Brain microvascular endothelial cell (primary cell): ENCODE results near the gene RTN4.

Experiments
- DNase-seq: peaks from one replicate; pipeline ENCODE4 v3.0.0-alpha.2; 2020
- H3K27ac ChIP-seq: fragments of 250-450 bp; sonication (Bioruptor Pico); 2 replicates; pipeline ENCODE4 v1.5.1; 2020; ENCODE audit warnings: mild to moderate bottlenecking, moderate library complexity
- H3K27me3 ChIP-seq: fragments of 250-450 bp; sonication (Bioruptor Pico); replicated peaks from 2 replicates; pipeline ENCODE4 v1.5.1; 2020; ENCODE audit warnings: mild to moderate bottlenecking
- H3K36me3 ChIP-seq: fragments of 250-450 bp; sonication (Bioruptor Pico); replicated peaks from 2 replicates; pipeline ENCODE4 v1.5.1; 2020; ENCODE audit warnings: mild to moderate bottlenecking
- H3K4me3 ChIP-seq: 2 replicates; pipeline ENCODE4 v1.5.1; 2011; ENCODE audit warnings: low read depth, mild to moderate bottlenecking, control low read depth, low read length, moderate library complexity
- CTCF ChIP-seq: IDR thresholded peaks from 2 replicates; pipeline ENCODE4 v1.5.1; 2011; ENCODE audit warnings: low read depth, mild to moderate bottlenecking, moderate library complexity, low read length, control low read depth, inconsistent platforms; ENCODE audit errors: missing control alignments
- in situ Hi-C: cut with HindIII; loops from 2 replicates; pipeline ENCODE4 v1.10.0; 2017; ENCODE audit warnings: low sequenced_read_pairs, low pct_ligation_motif_present

Gene RTN4

DNA sequence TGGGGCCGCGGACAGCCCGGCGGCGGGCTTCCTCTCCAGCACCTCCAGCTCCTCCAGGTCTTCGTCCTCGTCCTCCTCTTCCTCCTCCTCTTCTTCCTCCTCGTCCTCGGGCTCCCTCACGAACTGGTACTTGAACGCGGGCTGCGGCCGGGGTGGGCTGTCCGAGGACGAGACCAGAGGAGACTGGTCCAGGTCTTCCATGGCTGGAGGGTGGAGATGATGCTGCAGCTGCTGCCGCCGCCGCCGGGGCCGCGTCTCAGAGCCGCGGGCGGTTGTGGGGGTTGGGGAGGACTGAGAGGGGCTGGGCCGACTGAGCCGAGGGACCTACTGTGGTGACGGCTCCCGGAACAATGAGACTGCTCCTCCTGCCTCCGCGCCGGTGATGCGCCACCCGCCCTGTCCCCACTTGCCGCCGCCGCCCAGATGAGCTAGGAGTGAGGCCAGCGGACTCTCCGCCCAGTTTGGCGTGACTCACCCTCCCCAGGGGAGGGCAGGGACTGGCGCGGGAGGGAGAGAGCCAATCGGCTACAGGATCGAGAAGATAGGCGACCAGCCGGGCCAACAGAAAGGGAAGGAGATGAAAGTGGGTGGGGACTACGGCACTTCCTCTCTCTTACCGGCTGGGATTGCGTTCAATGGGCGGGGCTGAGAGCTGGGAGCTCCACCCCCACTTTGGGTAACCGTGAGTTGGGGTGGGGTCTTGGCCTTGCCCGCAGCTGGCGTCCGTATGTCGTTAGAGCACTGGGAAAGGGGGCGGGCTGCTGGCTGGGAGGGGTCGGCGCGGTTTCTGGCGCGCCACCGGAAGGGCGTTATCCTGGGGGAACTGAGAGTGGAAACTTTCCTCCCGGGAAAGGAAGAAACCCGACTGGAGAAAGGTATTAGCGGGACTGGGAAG lies at the start of gene RTN4:
RTN4 (minus strand) TSS at position 352 of the 895 bp plus-strand sequence; CDS start at position 201, 151 bp downstream.
- H3K36me3 ChIP-seq = peaks cover 4% of the 10 kb centered on the region
- H3K4me3 ChIP-seq = peak within 1 kb of the TSS; percentile 93
- H3K27ac ChIP-seq = peak within 1 kb of the TSS; percentile 99
- TF ChIP-seq CTCF = peak; percentile 42
- no peaks in the 10 kb centered on the region for H3K27me3 ChIP-seq
- peak; percentile 99 for DNase-seq
- in situ Hi-C loops = no loop called here

GRCh38 chr2:55099493-55099877 lies 49.2 kb upstream of the RTN4 start:
- Histone ChIP-seq H3K4me3 (no peak overlapping the region), H3K27ac (peak overlapping the region; percentile 95), H3K27me3 (no peaks in the 10 kb centered on the region), H3K36me3 (no peaks in the 10 kb centered on the region)
- DNase-seq = no peak
- in situ Hi-C loops = no loop called here
- TF ChIP-seq CTCF = no peak

DNA sequence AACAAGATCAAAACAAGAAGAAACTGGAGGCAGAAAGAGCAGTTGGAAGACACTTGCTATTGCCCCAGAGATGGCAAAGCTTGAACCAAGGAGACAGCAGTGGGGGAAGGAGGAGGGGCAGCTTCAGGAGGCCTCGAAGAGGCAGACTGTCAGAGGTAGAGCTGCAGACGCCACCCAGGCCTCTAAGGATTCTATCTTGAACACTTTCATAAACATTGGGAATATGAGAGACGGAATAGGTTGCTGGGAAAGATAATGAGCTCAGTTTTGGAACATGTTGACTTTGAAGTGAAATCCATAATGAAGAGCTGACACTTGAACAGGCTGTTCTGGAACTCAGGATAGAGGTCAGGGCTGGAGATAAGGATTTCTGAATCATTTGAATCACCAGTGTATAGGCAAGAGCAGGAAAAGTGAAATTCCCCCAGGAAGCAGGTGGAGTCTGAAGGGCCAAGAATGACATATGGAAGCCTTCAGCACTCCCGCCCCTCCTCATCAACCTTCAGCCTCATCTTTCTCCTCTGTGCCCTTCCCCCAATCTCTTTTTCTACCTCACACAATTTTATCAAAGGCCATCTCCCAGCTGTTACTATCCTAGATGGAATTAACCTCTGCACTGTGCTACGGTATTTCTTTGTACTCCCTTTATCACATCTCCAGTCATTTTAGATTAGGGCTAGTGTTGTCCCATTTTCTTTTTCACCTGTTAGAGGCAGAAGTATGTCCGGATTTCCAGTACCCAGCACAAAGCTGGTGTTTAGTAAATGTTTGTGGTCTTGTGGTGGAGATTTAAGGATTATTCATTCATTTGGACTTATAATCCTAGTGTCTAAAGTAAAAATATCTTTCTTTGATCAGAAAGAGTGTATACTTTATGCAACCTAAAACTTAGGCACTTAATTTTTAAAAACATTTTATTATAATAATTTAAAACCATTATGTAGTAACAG lies 47.5 kb upstream of the RTN4 start:
- in situ Hi-C loops = no loop called here

DNA sequence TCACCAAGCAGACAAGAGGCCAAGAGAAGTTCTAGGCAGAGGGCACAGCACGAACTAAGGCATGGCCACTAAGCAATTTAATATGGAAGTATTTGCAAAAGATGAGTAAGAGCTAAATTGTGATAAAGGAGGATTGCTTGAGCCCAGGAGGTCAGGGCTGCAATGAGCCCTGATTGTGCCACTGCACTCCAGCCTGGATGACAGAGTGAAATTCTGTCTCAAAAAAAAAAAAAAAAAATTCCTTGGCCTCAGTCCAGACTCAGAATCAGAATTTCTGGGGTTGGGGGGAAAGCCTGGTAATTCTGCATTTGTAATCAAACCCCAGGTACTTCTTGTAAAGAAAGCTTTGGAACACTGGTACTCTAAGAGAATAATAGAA lies 46.8 kb upstream of the RTN4 start:
- peak overlapping the region; percentile 25 for H3K27ac ChIP-seq

More for the DNA sequence above, 47.5 kb upstream of the RTN4 start:
- H3K36me3 ChIP-seq = no peaks in the 10 kb centered on the region
- no peaks in the 10 kb centered on the region for H3K27me3 ChIP-seq
- peak overlapping the region; percentile 14 for H3K27ac ChIP-seq
- TF ChIP-seq CTCF = no peak
- no peak overlapping the region for H3K4me3 ChIP-seq
- DNase-seq = no peak

DNA sequence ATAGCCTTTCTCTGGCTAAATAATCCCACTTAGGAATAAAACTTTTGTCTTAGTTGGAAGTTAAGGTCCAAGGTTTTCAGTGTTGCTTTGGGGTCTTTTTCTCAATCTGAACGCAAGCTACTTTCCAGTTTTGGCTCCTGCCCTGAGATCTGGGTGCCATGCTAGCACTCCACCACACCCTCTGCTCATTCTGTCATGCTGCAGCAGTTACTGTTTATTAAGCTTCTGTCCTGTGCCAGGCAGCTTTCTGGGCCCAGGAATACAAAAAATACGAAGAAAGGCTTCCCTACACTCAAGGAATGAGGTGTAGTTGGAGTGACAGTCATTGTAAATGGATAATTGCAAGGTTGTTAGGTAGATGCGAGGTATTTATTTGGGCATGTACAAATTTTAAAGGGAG lies 46.3 kb upstream of the RTN4 start:
- H3K36me3 ChIP-seq = no peaks in the 10 kb centered on the region
- no peak for TF ChIP-seq CTCF
- DNase-seq = no peak
- H3K4me3 ChIP-seq = no peak overlapping the region
- H3K27me3 ChIP-seq = no peaks in the 10 kb centered on the region
- in situ Hi-C loops = no loop called here
- H3K27ac ChIP-seq = peak overlapping the region; percentile 25

More for the DNA sequence above, 46.8 kb upstream of the RTN4 start:
- no peak for DNase-seq
- H3K36me3 ChIP-seq = no peaks in the 10 kb centered on the region
- H3K4me3 ChIP-seq = no peak overlapping the region
- no peak for TF ChIP-seq CTCF
- H3K27me3 ChIP-seq = no peaks in the 10 kb centered on the region
- in situ Hi-C loops = no loop called here
